Neural progenitor cell (in vitro differentiated cells): ENCODE measurements around the gene ERGIC3.

ENCODE experiments used
- CTCF ChIP-seq: fragments of 200-600 bp; sonication (generic); IDR thresholded peaks from 2 replicates; pipeline ENCODE4 v1.5.1; 2017; ENCODE audit warnings: antibody characterized with exemption, mild to moderate bottlenecking
- EZH2 ChIP-seq: fragments of 200-600 bp; sonication (generic); IDR thresholded peaks from 2 replicates; pipeline ENCODE4 v1.6.1; 2017; ENCODE audit warnings: antibody characterized with exemption, mild to moderate bottlenecking, moderate library complexity
- EZH2phosphoT487 ChIP-seq: fragments of 200-600 bp; sonication (generic); IDR thresholded peaks from 2 replicates; pipeline ENCODE4 v1.6.1; 2017; ENCODE audit warnings: antibody characterized with exemption

GRCh38 chr20:35503841-35504561, 37.9 kb upstream of the ERGIC3 start:
- no peak for TF ChIP-seq CTCF
- no peak for TF ChIP-seq EZH2phosphoT487
- TF ChIP-seq EZH2, result no peak
